Neural crest cell (in vitro differentiated cells): Measurements from ENCODE around the gene GH1. TPM values are rescaled to one million over a fixed set of nuclear protein-coding genes. Genes with fewer than 3 reads are reported as not detected.
"Not testable (repeated sequence)": the region's sequence is repeated elsewhere in the genome, so short reads cannot be mapped to it uniquely, and the experiment has no call there.

Source experiments
- DNase-seq: peaks from one replicate; pipeline ENCODE4 v3.0.0; 2021; ENCODE audit warnings: low read depth, mixed read lengths, low spot score
- H3K27ac Mint-ChIP-seq: one replicate; pipeline ENCODE4 v1.8.0; 2021; ENCODE audit warnings: mild to moderate bottlenecking, mixed read lengths; ENCODE audit not compliant: unreplicated experiment
- H3K27me3 Mint-ChIP-seq: 2 replicates; pipeline ENCODE4 v1.8.0; 2021; ENCODE audit warnings: low read depth, mild to moderate bottlenecking, mixed read lengths
- H3K36me3 Mint-ChIP-seq: 2 replicates; pipeline ENCODE4 v1.8.0; 2021; ENCODE audit warnings: low read depth, mild to moderate bottlenecking, mixed read lengths
- H3K4me1 Mint-ChIP-seq: 2 replicates; pipeline ENCODE4 v1.8.0; 2021; ENCODE audit warnings: mixed read lengths
- H3K4me3 Mint-ChIP-seq: one replicate; pipeline ENCODE4 v1.8.0; 2021; ENCODE audit warnings: mild to moderate bottlenecking, mixed read lengths
- H3K9me3 Mint-ChIP-seq: 2 replicates; pipeline ENCODE4 v1.8.0; 2021; ENCODE audit warnings: mixed read lengths
- total RNA-seq: library from RNA; stranded (reverse); gene quantifications from 2 replicates; pipeline ENCODE4 v1.2.1, GENCODE V29; 2021
- TF ChIP-seq, protein P1 (sequence below): fragments of 200-600 bp; sonication (generic); conservative IDR thresholded peaks from 2 replicates; pipeline ENCODE4 v1.5.0; 2021; ENCODE audit warnings: antibody characterized with exemption, mild to moderate bottlenecking

The GH1 gene
- total RNA-seq, 1 donor from 2014 or later = not detected

DNA sequence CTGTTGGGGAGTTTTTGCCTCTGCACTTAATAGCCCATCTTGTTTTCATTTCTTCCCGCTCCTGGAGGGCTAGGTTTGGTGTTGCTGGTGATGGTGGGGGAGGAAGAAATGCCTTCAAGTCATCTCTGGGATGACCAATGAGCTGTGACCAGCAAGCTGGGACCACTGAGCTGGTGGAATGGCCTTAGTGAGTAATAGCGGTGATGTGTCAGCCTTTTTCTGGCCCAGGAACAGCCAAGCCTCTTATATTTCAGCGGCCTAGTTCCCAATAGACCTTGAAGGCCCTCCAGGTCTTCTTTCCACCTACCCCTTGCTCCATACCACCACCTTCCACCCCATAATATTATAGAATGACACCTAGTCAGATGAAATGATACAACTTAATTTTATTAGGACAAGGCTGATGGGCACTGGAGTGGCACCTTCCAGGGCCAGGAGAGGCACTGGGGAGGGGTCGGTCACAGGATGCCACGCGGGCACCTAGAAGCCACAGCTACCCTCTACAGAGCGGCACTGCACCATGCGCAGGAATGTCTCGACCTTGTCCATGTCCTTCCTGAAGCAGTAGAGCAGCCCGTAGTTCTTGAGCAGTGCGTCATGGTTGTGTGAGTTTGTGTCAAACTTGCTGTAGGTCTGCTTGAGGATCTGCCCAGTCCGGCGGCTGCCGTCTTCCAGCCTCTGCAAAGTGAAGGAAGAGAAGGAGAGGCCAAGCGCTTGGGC, 46.8 kb downstream of the GH1 start:
- H3K9me3 Mint-ChIP-seq, H3K27me3 Mint-ChIP-seq, H3K4me1 Mint-ChIP-seq, H3K4me3 Mint-ChIP-seq, H3K27ac Mint-ChIP-seq, DNase-seq, H3K36me3 Mint-ChIP-seq: not testable (repeated sequence)

DNA sequence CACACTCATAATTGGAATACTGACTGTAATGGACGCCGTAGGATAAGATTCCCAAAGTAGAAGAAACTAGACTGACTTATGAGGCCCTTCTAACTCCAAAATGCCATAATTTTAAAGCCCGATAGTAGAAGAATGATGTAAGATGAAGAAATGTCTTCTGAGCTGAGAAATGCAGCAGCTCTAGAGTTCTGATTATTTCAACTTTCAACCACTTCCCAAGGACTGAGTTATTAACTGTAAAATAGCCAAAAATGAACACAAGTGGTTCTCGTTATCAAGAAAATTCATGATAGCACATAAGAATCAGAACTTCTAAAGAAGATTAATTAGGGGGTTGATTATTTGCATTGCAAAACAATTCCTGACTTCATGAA, 48.4 kb downstream of the GH1 start:
- H3K4me3 Mint-ChIP-seq, DNase-seq, H3K36me3 Mint-ChIP-seq: not testable (repeated sequence)

DNA sequence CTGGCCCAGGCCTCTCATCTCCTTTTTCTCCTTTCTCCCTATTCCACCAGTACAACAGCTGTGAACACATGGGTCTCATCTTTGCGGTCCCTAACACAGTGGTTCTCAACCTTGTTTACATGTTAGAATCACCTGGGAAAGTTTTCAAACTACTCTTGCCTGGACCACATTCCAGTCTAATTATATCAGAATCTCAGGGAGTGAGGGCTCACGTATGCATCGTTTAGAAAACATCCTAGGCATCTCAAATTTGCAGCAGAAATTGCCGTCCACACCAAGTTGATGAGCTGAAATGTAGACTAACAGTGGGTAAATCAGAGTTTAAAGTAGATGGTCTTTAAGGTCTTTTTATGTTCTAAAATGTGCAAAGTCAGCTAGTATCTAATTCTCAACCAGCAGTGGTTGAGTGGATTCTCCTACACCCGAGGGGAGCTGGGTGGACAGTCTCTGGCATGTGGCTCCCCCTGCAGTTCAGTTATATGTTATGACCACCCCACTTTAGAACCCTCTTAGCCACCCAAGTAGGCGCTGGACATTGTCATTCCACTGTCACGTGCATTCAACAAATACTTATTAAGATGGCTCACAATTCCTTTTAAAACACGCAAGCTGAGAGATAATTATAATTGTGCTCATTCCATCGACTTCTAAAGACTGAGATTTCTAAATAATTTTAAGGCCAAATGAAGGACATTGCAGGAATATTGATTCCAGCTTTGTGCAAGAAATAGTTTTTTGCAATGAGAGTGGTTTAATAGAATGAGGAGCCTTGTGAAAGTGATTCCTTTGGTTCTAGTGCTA, 48.9 kb downstream of the GH1 start:
- H3K9me3 Mint-ChIP-seq, DNase-seq, H3K36me3 Mint-ChIP-seq, H3K27me3 Mint-ChIP-seq, H3K27ac Mint-ChIP-seq, H3K4me1 Mint-ChIP-seq, H3K4me3 Mint-ChIP-seq: not testable (repeated sequence)
- TF ChIP-seq, protein P1, sequence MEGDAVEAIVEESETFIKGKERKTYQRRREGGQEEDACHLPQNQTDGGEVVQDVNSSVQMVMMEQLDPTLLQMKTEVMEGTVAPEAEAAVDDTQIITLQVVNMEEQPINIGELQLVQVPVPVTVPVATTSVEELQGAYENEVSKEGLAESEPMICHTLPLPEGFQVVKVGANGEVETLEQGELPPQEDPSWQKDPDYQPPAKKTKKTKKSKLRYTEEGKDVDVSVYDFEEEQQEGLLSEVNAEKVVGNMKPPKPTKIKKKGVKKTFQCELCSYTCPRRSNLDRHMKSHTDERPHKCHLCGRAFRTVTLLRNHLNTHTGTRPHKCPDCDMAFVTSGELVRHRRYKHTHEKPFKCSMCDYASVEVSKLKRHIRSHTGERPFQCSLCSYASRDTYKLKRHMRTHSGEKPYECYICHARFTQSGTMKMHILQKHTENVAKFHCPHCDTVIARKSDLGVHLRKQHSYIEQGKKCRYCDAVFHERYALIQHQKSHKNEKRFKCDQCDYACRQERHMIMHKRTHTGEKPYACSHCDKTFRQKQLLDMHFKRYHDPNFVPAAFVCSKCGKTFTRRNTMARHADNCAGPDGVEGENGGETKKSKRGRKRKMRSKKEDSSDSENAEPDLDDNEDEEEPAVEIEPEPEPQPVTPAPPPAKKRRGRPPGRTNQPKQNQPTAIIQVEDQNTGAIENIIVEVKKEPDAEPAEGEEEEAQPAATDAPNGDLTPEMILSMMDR = peak; percentile 42

More for the DNA sequence above, 48.4 kb downstream of the GH1 start:
- not testable (repeated sequence) for H3K27me3 Mint-ChIP-seq, H3K27ac Mint-ChIP-seq, H3K9me3 Mint-ChIP-seq, H3K4me1 Mint-ChIP-seq

Other genes with a start within 250 kb of the GH1 start
- 134 and 145 TPM in 2 replicates for gene LIMD2, start 218.7 kb downstream of the GH1 start, total RNA-seq
- gene STRADA, start 177.0 kb downstream of the GH1 start, total RNA-seq = 55.0 and 55.9 TPM in 2 replicates
- gene CCDC47, start 145.2 kb downstream of the GH1 start, total RNA-seq = 72.9 and 73.2 TPM in 2 replicates
- 160 and 161 TPM in 2 replicates for gene DDX42, start 144.7 kb downstream of the GH1 start, total RNA-seq
- gene PSMC5, start 91.4 kb downstream of the GH1 start, total RNA-seq = 170 and 178 TPM in 2 replicates
- 57.4 and 59.9 TPM in 2 replicates for gene FTSJ3, start 91.2 kb downstream of the GH1 start, total RNA-seq
- 43.0 and 45.5 TPM in 2 replicates for gene SMARCD2, start 76.2 kb downstream of the GH1 start, total RNA-seq
- not detected in 2 replicates for gene CSH2, start 45.2 kb downstream of the GH1 start, total RNA-seq
- gene GH2, start 36.9 kb downstream of the GH1 start, total RNA-seq = not detected in 2 replicates
- gene CSH1, start 22.3 kb downstream of the GH1 start, total RNA-seq = not detected in 2 replicates
- not detected in 2 replicates for gene CSHL1, start 7.6 kb downstream of the GH1 start, total RNA-seq
- gene CD79B, start 13.5 kb upstream of the GH1 start, total RNA-seq = 0.86 and 1.0 TPM in 2 replicates
- gene SCN4A, start 54.1 kb upstream of the GH1 start, total RNA-seq = 1.6 and 1.9 TPM in 2 replicates
- gene PRR29, start 79.5 kb upstream of the GH1 start, total RNA-seq = 0.82 and 1.4 TPM in 2 replicates
- gene ICAM2, start 101.8 kb upstream of the GH1 start, total RNA-seq = not detected in 2 replicates
- 8.5 and 11.1 TPM in 2 replicates for gene ERN1, start 211.3 kb upstream of the GH1 start, total RNA-seq